ENCODE results near the gene SIMC1. TPM values are rescaled to one million over a fixed set of nuclear protein-coding genes. Genes with fewer than 3 reads are reported as not detected.

The SIMC1 gene
- total and polyA plus RNA-seq, 2 donors (not counting 3 experiments of a cell fraction or from before 2014, with no cell fraction given), result 9.0 to 16.2 TPM

DNA sequence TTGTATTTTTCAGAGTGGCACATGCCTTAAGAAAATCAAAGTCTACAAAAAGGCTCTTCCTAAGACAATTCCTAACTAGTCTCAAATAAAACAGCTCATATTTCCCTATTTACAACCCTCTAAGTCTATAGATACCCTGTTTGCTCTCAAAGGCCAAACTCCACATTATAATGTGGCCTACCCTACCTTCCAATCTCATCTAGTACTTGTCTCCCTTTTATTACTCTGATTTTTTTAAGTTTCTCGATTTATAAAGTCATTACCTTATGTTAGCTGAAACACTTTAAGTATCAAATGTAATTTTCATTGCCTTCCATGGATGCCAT, 103.9 kb downstream of the SIMC1 start:
- intact Hi-C loops (cut with micrococcal nuclease), result no loop called here
- H3K4me1 ChIP-seq (ENCODE audit: control insufficient read depth, extremely low read depth, insufficient read depth, low read length), result no peaks in the 10 kb centered on the region
- no peaks in the 10 kb centered on the region for H3K27me3 ChIP-seq (ENCODE audit: control insufficient read depth in 2 of 2, insufficient read depth in 2 of 2, low read length in 2 of 2)
- no peak overlapping the region for H2AFZ ChIP-seq (ENCODE audit: low read depth, low read length)
- no peaks in the 10 kb centered on the region for H3K9me1 ChIP-seq (replicated peaks; ENCODE audit: control insufficient read depth, extremely low read depth, insufficient read depth, low read length)
- ChIA-PET POLR2A (no interaction called here), CTCF (no interaction called here)
- H3K4me2 ChIP-seq (ENCODE audit: insufficient read depth, low read length), result no peak overlapping the region
- TF ChIP-seq MYC (IDR thresholded peaks at IDR 0.05; ENCODE audit: low read depth, low read length) (no peak), POLR2AphosphoS5 (IDR thresholded peaks at IDR 0.05; ENCODE audit: insufficient read depth, low read depth, low read length) (no peak), JUN (IDR thresholded peaks at IDR 0.05; ENCODE audit: borderline replicate concordance, insufficient read depth, insufficient read length, low read depth) (no peak), GATA2 (IDR thresholded peaks at IDR 0.05; ENCODE audit: insufficient read depth, insufficient read length, low read depth, low read length) (no peak), POLR2A (IDR thresholded peaks at IDR 0.05; ENCODE audit: low read depth, low read length) (no peak), FOS (IDR thresholded peaks at IDR 0.05; ENCODE audit: borderline replicate concordance, insufficient read depth, low read length) (no peak), EZH2 (IDR thresholded peaks at IDR 0.05; ENCODE audit: borderline replicate concordance, low read depth, low read length, severe bottlenecking) (no peak)
- TF ChIP-seq, protein P1, sequence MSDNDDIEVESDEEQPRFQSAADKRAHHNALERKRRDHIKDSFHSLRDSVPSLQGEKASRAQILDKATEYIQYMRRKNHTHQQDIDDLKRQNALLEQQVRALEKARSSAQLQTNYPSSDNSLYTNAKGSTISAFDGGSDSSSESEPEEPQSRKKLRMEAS (IDR thresholded peaks at IDR 0.05; ENCODE audit: insufficient read depth, insufficient read length), result no peak
- TF ChIP-seq, protein P2, sequence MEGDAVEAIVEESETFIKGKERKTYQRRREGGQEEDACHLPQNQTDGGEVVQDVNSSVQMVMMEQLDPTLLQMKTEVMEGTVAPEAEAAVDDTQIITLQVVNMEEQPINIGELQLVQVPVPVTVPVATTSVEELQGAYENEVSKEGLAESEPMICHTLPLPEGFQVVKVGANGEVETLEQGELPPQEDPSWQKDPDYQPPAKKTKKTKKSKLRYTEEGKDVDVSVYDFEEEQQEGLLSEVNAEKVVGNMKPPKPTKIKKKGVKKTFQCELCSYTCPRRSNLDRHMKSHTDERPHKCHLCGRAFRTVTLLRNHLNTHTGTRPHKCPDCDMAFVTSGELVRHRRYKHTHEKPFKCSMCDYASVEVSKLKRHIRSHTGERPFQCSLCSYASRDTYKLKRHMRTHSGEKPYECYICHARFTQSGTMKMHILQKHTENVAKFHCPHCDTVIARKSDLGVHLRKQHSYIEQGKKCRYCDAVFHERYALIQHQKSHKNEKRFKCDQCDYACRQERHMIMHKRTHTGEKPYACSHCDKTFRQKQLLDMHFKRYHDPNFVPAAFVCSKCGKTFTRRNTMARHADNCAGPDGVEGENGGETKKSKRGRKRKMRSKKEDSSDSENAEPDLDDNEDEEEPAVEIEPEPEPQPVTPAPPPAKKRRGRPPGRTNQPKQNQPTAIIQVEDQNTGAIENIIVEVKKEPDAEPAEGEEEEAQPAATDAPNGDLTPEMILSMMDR (IDR thresholded peaks at IDR 0.05; ENCODE audit: extremely low read depth in 1 of 2, insufficient read depth in 1 of 2, low read depth in 1 of 2, low read length in 2 of 2), result no peak
- no peaks in the 10 kb centered on the region for H4K20me1 ChIP-seq (replicated peaks; ENCODE audit: control insufficient read depth, extremely low read depth, insufficient read depth, low read length)
- DNase-seq (ENCODE audit: low read depth, low spot score), result no peak
- BruUV-seq (replicated peaks), result no TSS peak
- H3K79me2 ChIP-seq (ENCODE audit: control insufficient read depth, insufficient read depth, low read length), result no peaks in the 10 kb centered on the region
- no peaks in the 10 kb centered on the region for H3K9me3 ChIP-seq (replicated peaks; ENCODE audit: control insufficient read depth, insufficient read depth, low read length)
- H3K9ac ChIP-seq (replicated peaks; ENCODE audit: extremely low read depth, insufficient read depth, low read length), result no peak overlapping the region
- H3K27ac ChIP-seq (ENCODE audit: insufficient read depth, low read depth, low read length), result no peak overlapping the region
- peaks cover 5% of the 10 kb centered on the region in 2 experiments for H3K36me3 ChIP-seq (ENCODE audit: control insufficient read depth in 2 of 2, extremely low read depth in 1 of 2, insufficient read depth in 2 of 2, low read length in 2 of 2)
- H3K4me3 ChIP-seq (replicated peaks in 1 of 3; ENCODE audit: insufficient read depth in 1 of 3, low read depth in 1 of 3, low read length in 3 of 3), result no peak overlapping the region
- no peak for FAIRE-seq
- dilution Hi-C loops (cut with MboI; ENCODE audit: extremely low pct_ligation_motif_present, low sequenced_read_pairs), result no loop called here

Data from endothelial cell of umbilical vein (primary cell).